HEK293T (cell line): ENCODE measurements around the gene TTYH2.

Experiments
- BHLHE40 ChIP-seq: fragments of 450-650 bp; IDR thresholded peaks from 2 replicates; pipeline ENCODE4 v1.6.1; 2016; ENCODE audit warnings: mild to moderate bottlenecking, moderate library complexity, borderline replicate concordance
- FOXA1 ChIP-seq: fragments of 450-650 bp; IDR thresholded peaks from 2 replicates; pipeline ENCODE4 v1.6.1; 2016; ENCODE audit warnings: mild to moderate bottlenecking
- NFRKB ChIP-seq: fragments of 450-650 bp; IDR thresholded peaks from 2 replicates; pipeline ENCODE4 v1.6.1; 2016; ENCODE audit warnings: mild to moderate bottlenecking, moderate library complexity
- PKNOX1 ChIP-seq: fragments of 450-650 bp; IDR thresholded peaks from 2 replicates; pipeline ENCODE4 v1.6.1; 2016
- SP1 ChIP-seq: fragments of 450-650 bp; IDR thresholded peaks from 2 replicates; pipeline ENCODE4 v1.6.1; 2017

- TF ChIP-seq SP1 (no peak), BHLHE40 (no peak), FOXA1 (no peak), NFRKB (no peak), PKNOX1 (no peak)
Observed at GRCh38 chr17:74190807-74191406, 22.5 kb upstream of the TTYH2 start.
